Epithelial cell of esophagus (primary cell): Measurements from ENCODE around the gene AKAP13.
A peak's percentile ranks its signal among the peaks of the same experiment; 100 is the strongest.

Experiments used
- DNase-seq: peaks from one replicate; pipeline ENCODE4 v3.0.0; 2010; ENCODE audit warnings: low read depth
- H3K4me3 ChIP-seq: 2 replicates; pipeline ENCODE4 v1.5.1; 2011; ENCODE audit warnings: mild to moderate bottlenecking, low read length, control low read depth
- CTCF ChIP-seq: IDR thresholded peaks from 2 replicates; pipeline ENCODE4 v1.5.1; 2011; ENCODE audit warnings: low read depth, mild to moderate bottlenecking, low read length, control low read depth, inconsistent platforms; ENCODE audit not compliant: insufficient read depth; ENCODE audit errors: missing control alignments

The AKAP13 gene

GRCh38 chr15:85771781-85772445 is 391.5 kb downstream of the AKAP13 start:
- no peak for DNase-seq

GRCh38 chr15:85772668-85773067 is 392.3 kb downstream of the AKAP13 start:
- TF ChIP-seq CTCF: no peak
- peak; percentile 83 for DNase-seq
- H3K4me3 ChIP-seq: no peak overlapping the region

More at GRCh38 chr15:85771781-85772445, 391.5 kb downstream of the AKAP13 start:
- H3K4me3 ChIP-seq: no peak overlapping the region
- TF ChIP-seq CTCF: no peak

- no peak for DNase-seq
- H3K4me3 ChIP-seq: no peak overlapping the region
- no peak for TF ChIP-seq CTCF
These were observed 392.8 kb downstream of the AKAP13 start for GRCh38 chr15:85773249-85773648.

GRCh38 chr15:85773970-85774369 is 393.6 kb downstream of the AKAP13 start:
- no peak for DNase-seq
- H3K4me3 ChIP-seq: no peak overlapping the region
- no peak for TF ChIP-seq CTCF

GRCh38 chr15:85777250-85778106 is 397.1 kb downstream of the AKAP13 start:
- TF ChIP-seq CTCF: no peak
- no peak for DNase-seq
- H3K4me3 ChIP-seq: no peak overlapping the region

- no peak overlapping the region for H3K4me3 ChIP-seq
- peak; percentile 25 for DNase-seq
- no peak for TF ChIP-seq CTCF
These were observed 397.8 kb downstream of the AKAP13 start for GRCh38 chr15:85778107-85778776.
